HCT116 (cell line): ENCODE results near the gene ACSS1. TPM values are rescaled to one million over a fixed set of nuclear protein-coding genes. Genes with fewer than 3 reads are reported as not detected.
A peak's percentile ranks its signal among the peaks of the same experiment; 100 is the strongest.

Experiments
- ATAC-seq: fragments of 200-7000 bp; cut with Tn5 transposase; 2 replicates; pipeline ENCODE4 v1.9.1; 2020; ENCODE audit warnings: mild to moderate bottlenecking, moderate library complexity
- BruUV-seq: library from RNA; stranded (reverse); fragments of 400-500 nt; replicated peaks from 2 replicates; lab custom pipeline; 2021; lab: Mats Ljungman, UMichigan
- CTCF ChIA-PET: fragments of 300-600 bp; sonication (Branson Sonifier 250); formaldehyde crosslinking; loops from one replicate; lab custom pipeline; 2021; ENCODE audit warnings: antibody characterized with exemption; lab: Charles Lee
- POLR2A ChIA-PET: fragments of 300-600, 350-600 bp; sonication (Branson Sonifier 250); formaldehyde crosslinking; loops from one replicate; lab custom pipeline; 2021; ENCODE audit warnings: antibody characterized with exemption; lab: Charles Lee
- RAD21 ChIA-PET, 2 experiments: fragments of 300-600 bp; sonication (Branson Sonifier 250); formaldehyde crosslinking; loops; one replicate each; lab custom pipeline; 2023; ENCODE audit warnings: low total read pairs in 2 of 2; ENCODE audit not compliant: uncharacterized antibody in 2 of 2, unreplicated experiment in 2 of 2, low non-redundant PET in 1 of 2; lab: Charles Lee
- DNase-seq: peaks from one replicate; pipeline ENCODE4 v3.0.0-alpha.2; 2010; ENCODE audit warnings: low read depth, low spot score
- H2AFZ ChIP-seq: fragments of 200-600 bp; shearing (Covaris generic), sonication (generic); 2 replicates; pipeline ENCODE4 v1.6.1; 2017; ENCODE audit warnings: low read depth, mixed run types, mixed read lengths, antibody characterized with exemption, low read length; ENCODE audit not compliant: poor library complexity, severe bottlenecking
- H3K27ac ChIP-seq: 2 replicates; pipeline ENCODE4 v1.5.1; 2012; ENCODE audit warnings: low read depth, low read length
- H3K27me3 ChIP-seq: fragments of 200-600 bp; sonication (generic); 2 replicates; pipeline ENCODE4 v1.6.1; 2016; ENCODE audit warnings: mixed run types, low read length, mixed read lengths; ENCODE audit not compliant: insufficient read depth
- H3K36me3 ChIP-seq, 2 experiments: fragments of 200-500 bp in 1 of 2; fragments of 200-600 bp in 1 of 2; sonication (Bioruptor generic) in 1 of 2; sonication (generic) in 1 of 2; 2 replicates each; pipeline versions ENCODE4 v1.5.1 to v1.6.1; 2014 to 2016; ENCODE audit warnings: low read length in 2 of 2, inconsistent platforms in 1 of 2, mixed read lengths in 1 of 2, mixed run types in 1 of 2; ENCODE audit not compliant: insufficient read depth in 2 of 2, control insufficient read depth in 1 of 2
- H3K4me1 ChIP-seq, 2 experiments: fragments of 200-600 bp in 1 of 2; sonication (generic) in 1 of 2; 2 replicates each; pipeline versions ENCODE4 v1.5.1 to v1.6.1; 2012 to 2017; ENCODE audit warnings: low read length in 2 of 2, inconsistent platforms in 1 of 2, mild to moderate bottlenecking in 1 of 2, mixed read lengths in 1 of 2, mixed run types in 1 of 2, moderate library complexity in 1 of 2; ENCODE audit not compliant: insufficient read depth in 2 of 2, control insufficient read depth in 1 of 2
- H3K4me2 ChIP-seq: fragments of 200-600 bp; sonication (generic); 2 replicates; pipeline ENCODE4 v1.6.1; 2017; ENCODE audit warnings: mixed run types, low read length, mixed read lengths
- H3K4me3 ChIP-seq, 2 experiments: fragments of 200-600 bp in 1 of 2; sonication (generic) in 1 of 2; replicated peaks in 1 of 2; 2 replicates each; pipeline ENCODE4 v1.5.1; 2011 to 2016; ENCODE audit warnings: low read length in 2 of 2, control low read depth in 1 of 2, low read depth in 1 of 2, mild to moderate bottlenecking in 1 of 2, mixed read lengths in 1 of 2, mixed run types in 1 of 2
- H3K79me2 ChIP-seq: fragments of 200-600 bp; sonication (generic); 2 replicates; pipeline ENCODE4 v1.6.1; 2017; ENCODE audit warnings: mild to moderate bottlenecking, mixed run types, low read length, moderate library complexity, mixed read lengths; ENCODE audit not compliant: insufficient read depth
- H3K9ac ChIP-seq: fragments of 200-600 bp; sonication (generic); 2 replicates; pipeline ENCODE4 v1.6.1; 2016; ENCODE audit warnings: low read length, mixed read lengths
- H3K9me2 ChIP-seq: fragments of 200-600 bp; sonication (generic), shearing (Covaris generic); 2 replicates; pipeline ENCODE4 v1.6.1; 2017; ENCODE audit warnings: mixed run types, mild to moderate bottlenecking, moderate library complexity; ENCODE audit not compliant: insufficient read depth
- H3K9me3 ChIP-seq, 2 experiments: fragments of 200-500 bp in 1 of 2; fragments of 200-600 bp in 1 of 2; sonication (Bioruptor generic) in 1 of 2; sonication (generic) in 1 of 2; 2 replicates each; pipeline ENCODE4 v1.6.1; 2014 to 2017; ENCODE audit warnings: low read length in 2 of 2, mixed read lengths in 2 of 2, inconsistent platforms in 1 of 2, low read depth in 1 of 2, mild to moderate bottlenecking in 1 of 2, mixed run types in 1 of 2, moderate library complexity in 1 of 2; ENCODE audit not compliant: control insufficient read depth in 1 of 2, insufficient read depth in 1 of 2
- H4K20me1 ChIP-seq: fragments of 200-600 bp; sonication (generic), shearing (Covaris generic); 2 replicates; pipeline ENCODE4 v1.6.1; 2017; ENCODE audit warnings: mixed run types, mild to moderate bottlenecking, moderate library complexity; ENCODE audit not compliant: insufficient read depth
- ATF3 ChIP-seq: IDR thresholded peaks from 2 replicates; pipeline ENCODE4 v1.6.1; 2012
- EGR1 ChIP-seq: IDR thresholded peaks from 2 replicates; pipeline ENCODE4 v1.6.1; 2012; ENCODE audit warnings: low read depth
- ELF1 ChIP-seq: IDR thresholded peaks from 2 replicates; pipeline ENCODE4 v1.6.1; 2012; ENCODE audit warnings: low read depth, borderline replicate concordance
- EZH2 ChIP-seq: fragments of 200-600 bp; sonication (generic); IDR thresholded peaks from 2 replicates; pipeline ENCODE4 v1.6.1; 2017; ENCODE audit warnings: antibody characterized with exemption, mixed run types
- EZH2phosphoT487 ChIP-seq: fragments of 200-600 bp; IDR thresholded peaks from 2 replicates; pipeline ENCODE4 v1.6.1; 2018; ENCODE audit warnings: antibody characterized with exemption, borderline replicate concordance
- FOSL1 ChIP-seq: IDR thresholded peaks from 2 replicates; pipeline ENCODE4 v1.6.1; 2012; ENCODE audit warnings: low read depth
- JUND ChIP-seq: IDR thresholded peaks from 2 replicates; pipeline ENCODE4 v1.6.1; 2012
- RAD21 ChIP-seq: IDR thresholded peaks from 2 replicates; pipeline ENCODE4 v1.6.1; 2012; ENCODE audit warnings: low read depth, mild to moderate bottlenecking
- SIN3A ChIP-seq: IDR thresholded peaks from 2 replicates; pipeline ENCODE4 v1.6.1; 2012; ENCODE audit warnings: low read depth
- SP1 ChIP-seq: IDR thresholded peaks from 2 replicates; pipeline ENCODE4 v1.6.1; 2012; ENCODE audit warnings: low read depth
- SRF ChIP-seq: IDR thresholded peaks from 2 replicates; pipeline ENCODE4 v1.6.1; 2012; ENCODE audit warnings: low read depth
- TCF7L2 ChIP-seq: IDR thresholded peaks from 2 replicates; pipeline ENCODE4 v1.7.0; 2011; ENCODE audit warnings: borderline replicate concordance, inconsistent platforms; ENCODE audit not compliant: insufficient read depth, insufficient read length; ENCODE audit errors: extremely low read depth
- YY1 ChIP-seq: IDR thresholded peaks from 2 replicates; pipeline ENCODE4 v1.6.1; 2011; ENCODE audit warnings: low read length, low read depth, moderate library complexity, mild to moderate bottlenecking; ENCODE audit not compliant: insufficient replicate concordance; ENCODE audit errors: extremely low read depth
- ZNF274 ChIP-seq: fragments of 200-500 bp; sonication (Bioruptor generic); IDR thresholded peaks from 2 replicates; pipeline ENCODE4 v1.6.1; 2014; ENCODE audit warnings: mild to moderate bottlenecking, low read depth, low read length, inconsistent platforms
- intact Hi-C: fragments of 100-400 bp; cut with micrococcal nuclease; formaldehyde crosslinking; loops from 2 replicates; pipeline ENCODE4 v1.10.0; 2022
- total RNA-seq: library from RNA; stranded (reverse); gene quantifications from one replicate; pipeline ENCODE4 v1.2.1, GENCODE V29; 2021; ENCODE audit not compliant: unreplicated experiment
- TF ChIP-seq, protein P1 (sequence below): IDR thresholded peaks from 2 replicates; pipeline ENCODE4 v1.6.1; 2011; ENCODE audit warnings: mild to moderate bottlenecking, low read length, moderate library complexity; ENCODE audit not compliant: insufficient replicate concordance; ENCODE audit errors: extremely low read depth

Gene ACSS1
- total RNA-seq, 1 experiment from 2014 or later = 0.27 TPM

DNA sequence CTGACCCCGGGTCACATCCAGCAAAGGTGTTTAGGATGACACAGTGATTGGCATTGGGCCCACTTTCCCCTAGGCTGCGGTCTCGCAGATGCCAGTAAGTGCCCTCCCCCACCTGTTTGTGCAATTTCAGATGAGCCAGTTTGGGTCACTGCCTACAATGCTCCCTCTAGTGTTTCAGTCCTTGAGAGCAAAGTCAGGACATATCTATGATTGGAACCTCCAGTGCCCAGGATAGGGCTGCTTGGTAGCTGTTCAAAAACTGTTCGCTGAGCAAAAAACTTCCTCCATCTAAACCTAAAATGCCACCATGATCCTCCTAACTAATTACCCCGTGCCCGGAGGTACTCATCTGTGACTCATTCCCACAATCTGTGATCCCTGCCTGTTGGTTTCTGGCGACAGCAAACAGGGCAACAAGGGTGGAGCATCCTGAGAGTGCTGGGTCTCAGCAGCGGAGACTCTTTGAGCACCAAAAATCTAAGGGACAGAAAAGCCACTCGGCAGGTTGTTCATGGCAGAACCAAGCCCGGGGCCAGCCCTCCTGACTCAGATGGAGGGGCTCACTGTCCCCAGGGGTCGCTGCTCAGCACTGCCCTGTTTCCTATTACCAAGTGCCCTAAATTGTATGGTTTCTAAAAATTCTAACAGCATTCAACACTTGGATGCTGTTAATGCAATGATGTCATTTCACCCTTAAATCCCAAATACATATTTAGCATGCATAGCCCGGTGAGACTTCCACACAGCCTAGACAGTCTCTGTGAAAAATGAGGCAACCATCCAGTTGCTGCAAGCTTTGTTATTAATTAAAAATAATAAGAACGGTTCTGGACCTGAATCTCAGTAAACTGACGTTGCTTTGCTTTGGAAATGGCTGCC, 19.0 kb upstream of the ACSS1 start (continued):
- TF ChIP-seq TCF7L2 (no peak), SIN3A (no peak), EZH2 (no peak), EGR1 (no peak)

- no peak for TF ChIP-seq SRF
- no peak for TF ChIP-seq SP1
- no peak for TF ChIP-seq EZH2phosphoT487
- no peak for TF ChIP-seq ELF1
- TF ChIP-seq, protein P1, sequence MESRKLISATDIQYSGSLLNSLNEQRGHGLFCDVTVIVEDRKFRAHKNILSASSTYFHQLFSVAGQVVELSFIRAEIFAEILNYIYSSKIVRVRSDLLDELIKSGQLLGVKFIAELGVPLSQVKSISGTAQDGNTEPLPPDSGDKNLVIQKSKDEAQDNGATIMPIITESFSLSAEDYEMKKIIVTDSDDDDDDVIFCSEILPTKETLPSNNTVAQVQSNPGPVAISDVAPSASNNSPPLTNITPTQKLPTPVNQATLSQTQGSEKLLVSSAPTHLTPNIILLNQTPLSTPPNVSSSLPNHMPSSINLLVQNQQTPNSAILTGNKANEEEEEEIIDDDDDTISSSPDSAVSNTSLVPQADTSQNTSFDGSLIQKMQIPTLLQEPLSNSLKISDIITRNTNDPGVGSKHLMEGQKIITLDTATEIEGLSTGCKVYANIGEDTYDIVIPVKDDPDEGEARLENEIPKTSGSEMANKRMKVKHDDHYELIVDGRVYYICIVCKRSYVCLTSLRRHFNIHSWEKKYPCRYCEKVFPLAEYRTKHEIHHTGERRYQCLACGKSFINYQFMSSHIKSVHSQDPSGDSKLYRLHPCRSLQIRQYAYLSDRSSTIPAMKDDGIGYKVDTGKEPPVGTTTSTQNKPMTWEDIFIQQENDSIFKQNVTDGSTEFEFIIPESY = no peak
- no peak for TF ChIP-seq FOSL1
- TF ChIP-seq YY1 = no peak
- no peak for TF ChIP-seq ZNF274
- TF ChIP-seq JUND = no peak
- TF ChIP-seq RAD21 = no peak
- TF ChIP-seq ATF3 = no peak
- no TSS peak for BruUV-seq
- Histone ChIP-seq H3K36me3 (no peaks in the 10 kb centered on the region), H3K27me3 (peaks cover 48% of the 10 kb centered on the region), H3K4me1 (peaks cover 21 to 23% of the 10 kb centered on the region in 2 experiments), H3K9me2 (no peaks in the 10 kb centered on the region), H4K20me1 (no peaks in the 10 kb centered on the region; the same call in 1 of the 2 replicates), H3K4me3 (no peak overlapping the region), H3K27ac (no peak overlapping the region), H3K9me3 (no peaks in the 10 kb centered on the region), H3K79me2 (no peaks in the 10 kb centered on the region), H2AFZ (no peak overlapping the region), H3K9ac (no peak overlapping the region), H3K4me2 (peak overlapping the region; percentile 5; the same call in 1 of the 2 replicates)
- CTCF ChIA-PET = interaction anchor here (1.0 kb wide), 1 partner anchor 171 kb away, joined by 3 read pairs; no protein-coding TSS in a partner anchor
- intact Hi-C loops = loop anchor here (2.0 kb wide), 1 partner anchor 103 kb away; no protein-coding TSS in a partner anchor
- RAD21 ChIA-PET = no interaction called here
- POLR2A ChIA-PET = no interaction called here
- peak; percentile 19 for DNase-seq
- peak; percentile 63 for ATAC-seq
These were observed 18.3 kb upstream of the ACSS1 start for GRCh38 chr20:25076201-25076600.
